NCI-H82 (cell line): ENCODE results near the gene SLC48A1.

Source experiments
- DNase-seq: peaks from one replicate; lab custom pipeline; 2025; lab: John Stamatoyannopoulos, UW

SLC48A1 gene

DNA sequence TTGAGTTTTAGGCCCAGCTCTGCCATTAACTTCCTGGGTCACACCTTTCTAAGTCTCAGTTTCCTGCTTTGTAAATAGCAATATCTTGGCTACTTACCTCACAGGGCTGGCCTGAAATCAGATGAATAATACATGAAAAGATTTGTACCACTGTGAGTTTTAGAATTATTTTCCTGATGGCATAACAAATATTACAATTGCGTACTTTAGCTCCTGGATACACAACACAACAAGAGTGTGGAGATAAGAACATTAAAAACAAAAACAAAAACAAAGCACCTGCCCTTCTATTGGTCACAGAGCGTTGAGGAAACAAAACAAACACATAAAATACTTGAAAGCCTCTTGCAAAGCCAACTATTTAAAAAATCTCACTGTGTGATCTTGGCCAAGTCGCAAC, 51.6 kb downstream of the SLC48A1 start:
- DNase-seq = no peak

DNA sequence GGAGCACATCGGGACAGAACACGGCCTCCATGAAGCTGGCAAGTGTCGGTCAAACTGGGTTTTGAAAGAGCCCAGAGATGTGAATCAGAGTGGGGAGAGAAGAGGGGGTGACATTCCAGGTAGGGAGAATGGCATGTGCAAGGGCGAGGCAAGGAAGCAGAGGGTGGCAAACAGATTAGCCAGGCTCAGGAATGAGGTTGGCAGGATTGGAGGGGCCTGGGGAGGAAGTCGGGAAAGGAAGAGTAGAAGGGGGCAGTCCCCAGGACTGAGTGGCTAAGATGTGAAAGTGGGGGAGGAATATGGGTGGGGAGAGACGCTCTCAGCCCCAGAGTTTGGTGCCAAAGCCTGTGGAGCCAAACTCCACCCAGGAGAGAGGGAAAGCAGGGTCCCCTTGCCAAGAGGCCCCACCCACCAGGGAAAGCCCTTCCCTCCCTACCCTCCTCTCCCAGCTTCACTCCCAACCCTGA, 52.2 kb downstream of the SLC48A1 start:
- DNase-seq = no peak

DNA sequence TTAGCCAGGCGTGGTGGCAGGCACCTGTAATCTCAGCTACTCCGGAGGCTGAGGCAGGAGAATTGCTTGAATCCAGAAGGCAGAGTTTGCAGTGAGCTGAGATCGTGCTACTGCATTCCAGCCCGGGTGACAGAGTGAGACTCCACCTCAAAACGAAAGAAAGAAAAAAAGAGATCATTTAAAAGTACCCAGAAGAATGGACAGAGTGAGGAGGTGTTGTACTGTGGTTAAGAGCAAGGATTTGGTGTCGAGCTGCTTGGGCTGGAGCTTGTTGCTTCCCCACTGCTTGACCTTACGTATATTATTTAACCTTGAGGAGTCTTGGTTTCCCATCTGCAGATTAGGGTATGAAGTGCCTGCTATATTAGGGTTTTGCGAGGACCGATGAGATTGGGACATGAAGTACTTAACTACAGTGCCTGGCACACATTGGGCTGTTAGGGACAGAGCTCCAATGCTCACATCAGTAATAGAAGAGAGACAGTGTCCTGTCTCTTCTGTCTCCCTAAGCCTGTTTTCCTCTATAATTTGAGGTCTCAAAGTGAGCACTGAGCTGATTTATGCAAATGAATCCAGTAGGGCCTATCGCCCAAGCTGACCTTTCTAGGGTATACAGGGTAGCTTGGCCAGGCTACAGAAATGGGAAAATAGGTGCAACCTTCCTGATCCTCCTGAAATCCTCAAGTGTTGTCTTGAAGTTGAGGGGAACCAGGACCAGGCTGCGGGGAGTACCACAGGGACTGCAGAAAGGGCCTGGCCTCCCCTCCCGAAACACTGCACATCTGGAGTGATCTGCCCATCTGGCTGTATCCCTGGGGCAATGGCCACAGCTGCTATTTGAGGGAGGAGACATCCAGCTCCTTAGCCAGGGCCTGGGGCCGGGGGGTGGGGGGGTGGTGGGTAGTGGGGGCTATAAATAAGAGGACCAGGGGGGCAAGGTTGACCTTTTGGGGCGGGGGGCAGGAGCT, 55.3 kb downstream of the SLC48A1 start:
- no peak for DNase-seq

DNA sequence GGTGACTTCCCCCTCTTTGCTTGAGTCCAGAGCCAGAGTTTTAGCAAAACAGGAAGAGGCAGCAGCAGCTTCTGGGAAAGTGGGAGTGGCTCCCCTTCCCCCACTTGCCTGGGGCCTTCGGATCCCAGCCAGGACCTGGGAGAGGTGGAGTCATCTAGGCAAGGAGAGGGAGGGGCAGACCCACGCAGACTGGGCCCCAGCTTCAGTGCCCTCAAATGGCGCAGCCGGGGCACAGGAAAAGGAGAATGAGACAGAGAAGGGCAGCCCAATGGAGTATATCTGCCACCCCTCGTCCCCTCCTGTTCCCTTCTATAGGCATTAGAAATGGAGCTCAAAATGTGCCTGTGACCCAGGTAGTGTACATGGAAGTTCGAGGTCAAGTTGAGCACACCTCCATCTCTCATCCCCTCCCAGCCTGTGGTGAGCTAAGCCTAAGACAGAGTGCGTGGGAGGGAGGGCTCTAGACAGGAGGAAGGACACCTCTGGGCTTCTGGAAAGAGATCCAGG, 56.0 kb downstream of the SLC48A1 start:
- peak; percentile 37 for DNase-seq

DNA sequence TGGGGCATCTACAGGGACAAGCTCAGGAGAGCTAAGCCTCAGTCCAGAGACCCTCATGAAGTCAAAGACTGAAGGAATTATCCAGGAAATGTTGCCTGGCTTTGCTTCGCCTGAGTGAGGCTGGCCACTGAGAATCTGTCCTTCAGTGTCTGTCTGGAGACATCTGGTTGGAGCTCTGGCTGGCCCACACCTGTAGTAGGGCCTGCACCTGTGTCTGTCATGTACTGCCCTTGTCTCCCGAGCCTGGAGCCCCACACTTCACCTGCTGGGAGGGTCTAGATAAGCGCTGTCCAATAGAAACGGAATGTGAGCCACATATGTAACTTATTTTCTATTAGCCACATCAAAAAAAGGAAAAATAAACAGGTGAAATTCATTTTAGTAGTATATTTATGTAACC, 56.5 kb downstream of the SLC48A1 start:
- DNase-seq = no peak
